Hepatocyte (in vitro differentiated cells): ENCODE measurements around the gene CCNK. TPM values are rescaled to one million over a fixed set of nuclear protein-coding genes. Genes with fewer than 3 reads are reported as not detected.

ENCODE experiments used
- DNase-seq: peaks from one replicate; pipeline ENCODE4 v3.0.0-alpha.2; 2016; ENCODE audit warnings: low spot score
- H2AFZ ChIP-seq: fragments of 200-600 bp; sonication (generic); 2 replicates; pipeline ENCODE4 v1.6.0; 2016; ENCODE audit warnings: antibody characterized with exemption, mild to moderate bottlenecking
- H3K27ac ChIP-seq: fragments of 200-600 bp; sonication (generic); 2 replicates; pipeline ENCODE4 v1.5.1; 2016; ENCODE audit warnings: mild to moderate bottlenecking
- H3K27me3 ChIP-seq: fragments of 200-600 bp; sonication (generic); 2 replicates; pipeline ENCODE4 v1.6.1; 2016
- H3K36me3 ChIP-seq: fragments of 200-600 bp; sonication (generic); replicated peaks from 2 replicates; pipeline ENCODE4 v1.5.1; 2016; ENCODE audit warnings: low read depth; ENCODE audit not compliant: insufficient read depth
- H3K4me1 ChIP-seq: fragments of 200-600 bp; sonication (generic); 2 replicates; pipeline ENCODE4 v1.5.1; 2016; ENCODE audit warnings: mild to moderate bottlenecking, moderate library complexity; ENCODE audit not compliant: insufficient read depth
- H3K4me2 ChIP-seq: fragments of 200-600 bp; sonication (generic); 2 replicates; pipeline ENCODE4 v1.6.0; 2016
- H3K4me3 ChIP-seq: fragments of 200-600 bp; sonication (generic); 2 replicates; pipeline ENCODE4 v1.5.1; 2016; ENCODE audit warnings: mild to moderate bottlenecking
- H3K79me2 ChIP-seq: fragments of 200-600 bp; sonication (generic); 2 replicates; pipeline ENCODE4 v1.6.0; 2017; ENCODE audit warnings: mild to moderate bottlenecking
- H3K9me2 ChIP-seq: fragments of 200-600 bp; sonication (generic); replicated peaks from 2 replicates; pipeline ENCODE4 v1.6.0; 2017; ENCODE audit warnings: mild to moderate bottlenecking; ENCODE audit not compliant: insufficient read depth
- H3K9me3 ChIP-seq: fragments of 200-600 bp; sonication (generic); 2 replicates; pipeline ENCODE4 v1.5.1; 2016; ENCODE audit warnings: low read depth, mild to moderate bottlenecking
- H4K20me1 ChIP-seq: fragments of 200-600 bp; sonication (generic); 2 replicates; pipeline ENCODE4 v1.6.0; 2016; ENCODE audit warnings: mild to moderate bottlenecking; ENCODE audit not compliant: insufficient read depth, poor library complexity, severe bottlenecking
- CTCF ChIP-seq: fragments of 200-600 bp; sonication (generic); IDR thresholded peaks from 2 replicates; pipeline ENCODE4 v1.5.1; 2016; ENCODE audit warnings: antibody characterized with exemption, mild to moderate bottlenecking; ENCODE audit not compliant: poor library complexity
- EZH2 ChIP-seq: fragments of 200-600 bp; sonication (generic); IDR thresholded peaks from 2 replicates; pipeline ENCODE4 v1.6.1; 2016; ENCODE audit warnings: antibody characterized with exemption, mild to moderate bottlenecking, borderline replicate concordance
- EZH2phosphoT487 ChIP-seq: fragments of 200-600 bp; sonication (generic); IDR thresholded peaks from one replicate; pipeline ENCODE4 v1.6.1; 2018; ENCODE audit warnings: antibody characterized with exemption, mild to moderate bottlenecking, low read depth, moderate library complexity; ENCODE audit not compliant: unreplicated experiment, severe bottlenecking
- WGBS: methylation state at CpG from one replicate; pipeline ENCODE4 v1.1.6; 2016; ENCODE audit warnings: low lambda C conversion rate; ENCODE audit errors: missing lambda C conversion rate; 5-methylcytosine and 5-hydroxymethylcytosine counted together
- polyA plus RNA-seq: library from polyadenylated mRNA; unstranded; fragments of >200 nt; fragmentation: Nextera tagmentation; extraction: Ambion mirVana; gene quantifications from 2 replicates; pipeline ENCODE4 v1.2.1, GENCODE V29; 2016
- total RNA-seq: library from RNA; depleted of rRNA; stranded (reverse); fragments of >200 nt; gene quantifications from 2 replicates; pipeline ENCODE4 v1.2.3, GENCODE V29; 2014

The CCNK gene
- total and polyA plus RNA-seq, 2 experiments from 2014 or later, result 11.1 to 15.6 TPM

GRCh38 chr14:99525699-99526080 lies 44.5 kb downstream of the CCNK start:
- no peak for DNase-seq
- H3K27me3 ChIP-seq, result no peaks in the 10 kb centered on the region
- no peak overlapping the region for H3K27ac ChIP-seq
- peaks cover 32% of the 10 kb centered on the region for H3K4me1 ChIP-seq
- WGBS, result 92% methylated on average over 10 of the region's 12 CpGs
- peaks cover 43% of the 10 kb centered on the region for H3K79me2 ChIP-seq
- TF ChIP-seq EZH2 (no peak), CTCF (no peak), EZH2phosphoT487 (no peak)
- H3K36me3 ChIP-seq, result no peaks in the 10 kb centered on the region
- no peak overlapping the region for H3K4me3 ChIP-seq
- H4K20me1 ChIP-seq, result peaks cover 18% of the 10 kb centered on the region
- no peaks in the 10 kb centered on the region for H3K9me3 ChIP-seq
- H2AFZ ChIP-seq, result no peak overlapping the region
- no peaks in the 10 kb centered on the region for H3K9me2 ChIP-seq
- H3K4me2 ChIP-seq, result no peak overlapping the region

- TF ChIP-seq EZH2 (no peak), CTCF (no peak), EZH2phosphoT487 (no peak)
- no peak for DNase-seq
- H3K9me3 ChIP-seq, result no peaks in the 10 kb centered on the region
Observed at GRCh38 chr14:99527026-99527425, 45.8 kb downstream of the CCNK start.

GRCh38 chr14:99527427-99528076 lies 46.3 kb downstream of the CCNK start:
- TF ChIP-seq EZH2, result no peak
- TF ChIP-seq EZH2phosphoT487, result no peak
- no peak for TF ChIP-seq CTCF
- peaks cover 6% of the 10 kb centered on the region for H4K20me1 ChIP-seq
- H2AFZ ChIP-seq, result no peak overlapping the region
- no peaks in the 10 kb centered on the region for H3K9me2 ChIP-seq
- H3K27me3 ChIP-seq, result no peaks in the 10 kb centered on the region
- no peak overlapping the region for H3K4me2 ChIP-seq
- no peak for DNase-seq
- 85% methylated on average over 19 of the region's 19 CpGs for WGBS
- no peak overlapping the region for H3K4me3 ChIP-seq
- H3K27ac ChIP-seq, result no peak overlapping the region
- H3K36me3 ChIP-seq, result no peaks in the 10 kb centered on the region
- H3K4me1 ChIP-seq, result peaks cover 40% of the 10 kb centered on the region
- peaks cover 54% of the 10 kb centered on the region for H3K79me2 ChIP-seq
- no peaks in the 10 kb centered on the region for H3K9me3 ChIP-seq

More at GRCh38 chr14:99527026-99527425, 45.8 kb downstream of the CCNK start:
- H3K4me2 ChIP-seq, result no peak overlapping the region
- peaks cover 51% of the 10 kb centered on the region for H3K79me2 ChIP-seq
- H2AFZ ChIP-seq, result no peak overlapping the region
- peaks cover 41% of the 10 kb centered on the region for H3K4me1 ChIP-seq
- no peak overlapping the region for H3K4me3 ChIP-seq
- peaks cover 9% of the 10 kb centered on the region for H4K20me1 ChIP-seq
- H3K27me3 ChIP-seq, result no peaks in the 10 kb centered on the region
- WGBS, result 92% methylated on average over 11 of the region's 12 CpGs
- no peaks in the 10 kb centered on the region for H3K9me2 ChIP-seq
- no peak overlapping the region for H3K27ac ChIP-seq
- H3K36me3 ChIP-seq, result no peaks in the 10 kb centered on the region

GRCh38 chr14:99529899-99530298 lies 48.7 kb downstream of the CCNK start:
- no peaks in the 10 kb centered on the region for H3K9me3 ChIP-seq
- H3K4me1 ChIP-seq, result peaks cover 16% of the 10 kb centered on the region
- H3K27me3 ChIP-seq, result no peaks in the 10 kb centered on the region
- H4K20me1 ChIP-seq, result no peaks in the 10 kb centered on the region
- no peak overlapping the region for H3K4me2 ChIP-seq
- H3K36me3 ChIP-seq, result no peaks in the 10 kb centered on the region
- H3K79me2 ChIP-seq, result peaks cover 71% of the 10 kb centered on the region
- no peaks in the 10 kb centered on the region for H3K9me2 ChIP-seq
- no peak overlapping the region for H3K27ac ChIP-seq
- H3K4me3 ChIP-seq, result no peak overlapping the region
- no peak for DNase-seq
- no peak overlapping the region for H2AFZ ChIP-seq
- WGBS, result 95% methylated on average over 4 of the region's 4 CpGs
- no peak for TF ChIP-seq EZH2
- TF ChIP-seq EZH2phosphoT487, result no peak
- TF ChIP-seq CTCF, result no peak
